ENCODE measurements around the gene NOTCH3. TPM values are rescaled to one million over a fixed set of nuclear protein-coding genes. Genes with fewer than 3 reads are reported as not detected.

Gene NOTCH3
- total RNA-seq, 1 donor from 2014 or later, result 21.7 TPM

GRCh38 chr19:15125232-15126067 is 75.3 kb downstream of the NOTCH3 start:
- Histone ChIP-seq H3K9me3 (replicated peaks) (no peaks in the 10 kb centered on the region), H3K36me3 (peaks cover 30% of the 10 kb centered on the region), H3K27me3 (ENCODE audit: low read depth) (no peaks in the 10 kb centered on the region), H3K4me1 (peaks cover 31% of the 10 kb centered on the region), H3K27ac (replicated peaks) (peak overlapping the region; percentile 96), H3K4me3 (peak overlapping the region; percentile 75)
- TF ChIP-seq, protein P1, sequence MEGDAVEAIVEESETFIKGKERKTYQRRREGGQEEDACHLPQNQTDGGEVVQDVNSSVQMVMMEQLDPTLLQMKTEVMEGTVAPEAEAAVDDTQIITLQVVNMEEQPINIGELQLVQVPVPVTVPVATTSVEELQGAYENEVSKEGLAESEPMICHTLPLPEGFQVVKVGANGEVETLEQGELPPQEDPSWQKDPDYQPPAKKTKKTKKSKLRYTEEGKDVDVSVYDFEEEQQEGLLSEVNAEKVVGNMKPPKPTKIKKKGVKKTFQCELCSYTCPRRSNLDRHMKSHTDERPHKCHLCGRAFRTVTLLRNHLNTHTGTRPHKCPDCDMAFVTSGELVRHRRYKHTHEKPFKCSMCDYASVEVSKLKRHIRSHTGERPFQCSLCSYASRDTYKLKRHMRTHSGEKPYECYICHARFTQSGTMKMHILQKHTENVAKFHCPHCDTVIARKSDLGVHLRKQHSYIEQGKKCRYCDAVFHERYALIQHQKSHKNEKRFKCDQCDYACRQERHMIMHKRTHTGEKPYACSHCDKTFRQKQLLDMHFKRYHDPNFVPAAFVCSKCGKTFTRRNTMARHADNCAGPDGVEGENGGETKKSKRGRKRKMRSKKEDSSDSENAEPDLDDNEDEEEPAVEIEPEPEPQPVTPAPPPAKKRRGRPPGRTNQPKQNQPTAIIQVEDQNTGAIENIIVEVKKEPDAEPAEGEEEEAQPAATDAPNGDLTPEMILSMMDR (IDR thresholded peaks at IDR 0.05; ENCODE audit: borderline replicate concordance), result no peak
- peak; percentile 99 for DNase-seq
- intact Hi-C loops (cut with micrococcal nuclease), result no loop called here

GRCh38 chr19:15124572-15125231 is 76.1 kb downstream of the NOTCH3 start:
- TF ChIP-seq, protein P1 (IDR thresholded peaks at IDR 0.05; ENCODE audit: borderline replicate concordance), result no peak
- peak overlapping the region; percentile 75 for H3K4me3 ChIP-seq
- H3K4me1 ChIP-seq, result peaks cover 31% of the 10 kb centered on the region
- H3K27me3 ChIP-seq (ENCODE audit: low read depth), result no peaks in the 10 kb centered on the region
- H3K9me3 ChIP-seq (replicated peaks), result no peaks in the 10 kb centered on the region
- peak overlapping the region; percentile 96 for H3K27ac ChIP-seq (replicated peaks)
- intact Hi-C loops (cut with micrococcal nuclease), result no loop called here
- no peak for DNase-seq
- peaks cover 37% of the 10 kb centered on the region for H3K36me3 ChIP-seq

DNA sequence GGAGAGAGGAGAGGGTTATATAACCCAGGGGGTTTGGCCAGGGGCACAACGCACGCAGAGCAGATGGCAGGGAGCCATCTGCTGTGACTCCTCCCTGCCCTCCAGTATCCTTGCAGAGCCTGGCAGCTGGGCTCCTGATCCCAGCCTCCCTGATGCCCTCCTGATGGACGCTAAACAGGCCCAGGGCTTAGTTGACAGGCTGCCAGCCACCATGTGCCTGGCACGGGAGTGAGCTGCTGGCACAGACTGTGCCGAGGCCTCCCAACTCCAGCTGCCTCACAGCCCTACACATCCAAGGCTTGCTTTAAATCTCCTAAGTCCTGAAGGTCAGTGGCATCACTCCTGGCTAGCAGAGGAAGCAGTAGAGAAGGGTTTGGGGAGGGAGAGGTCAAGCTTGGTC is 76.9 kb downstream of the NOTCH3 start:
- intact Hi-C loops (cut with micrococcal nuclease), result no loop called here
- Histone ChIP-seq H3K9me3 (replicated peaks) (no peaks in the 10 kb centered on the region), H3K27ac (replicated peaks) (peak overlapping the region; percentile 96), H3K36me3 (peaks cover 45% of the 10 kb centered on the region), H3K27me3 (ENCODE audit: low read depth) (no peaks in the 10 kb centered on the region), H3K4me1 (peaks cover 31% of the 10 kb centered on the region), H3K4me3 (peak overlapping the region; percentile 75)
- DNase-seq, result peak; percentile 85
- TF ChIP-seq, protein P1 (IDR thresholded peaks at IDR 0.05; ENCODE audit: borderline replicate concordance), result no peak

- intact Hi-C loops (cut with micrococcal nuclease), result no loop called here
- H3K27me3 ChIP-seq (ENCODE audit: low read depth), result no peaks in the 10 kb centered on the region
- peaks cover 31% of the 10 kb centered on the region for H3K4me1 ChIP-seq
- DNase-seq, result no peak
- peak overlapping the region; percentile 96 for H3K27ac ChIP-seq (replicated peaks)
- peak overlapping the region; percentile 45 for H3K4me3 ChIP-seq
- TF ChIP-seq, protein P1 (IDR thresholded peaks at IDR 0.05; ENCODE audit: borderline replicate concordance), result no peak
- H3K9me3 ChIP-seq (replicated peaks), result no peaks in the 10 kb centered on the region
- peaks cover 52% of the 10 kb centered on the region for H3K36me3 ChIP-seq
Observed at GRCh38 chr19:15123031-15123890, 77.5 kb downstream of the NOTCH3 start.

- Histone ChIP-seq H3K27ac (replicated peaks) (peak overlapping the region; percentile 96), H3K27me3 (ENCODE audit: low read depth) (no peaks in the 10 kb centered on the region), H3K36me3 (peaks cover 59% of the 10 kb centered on the region), H3K9me3 (replicated peaks) (no peaks in the 10 kb centered on the region), H3K4me1 (peaks cover 31% of the 10 kb centered on the region), H3K4me3 (no peak overlapping the region)
- DNase-seq, result no peak
- TF ChIP-seq, protein P1 (IDR thresholded peaks at IDR 0.05; ENCODE audit: borderline replicate concordance), result no peak
- intact Hi-C loops (cut with micrococcal nuclease), result no loop called here
Observed at GRCh38 chr19:15122331-15123030, 78.3 kb downstream of the NOTCH3 start.
